HG03342 (cell line): ENCODE measurements around the gene RBMS1.

Source experiments
- ATAC-seq: cut with Tn5 transposase; IDR thresholded peaks from one replicate; pipeline ENCODE4 v1.9.1; 2021; ENCODE audit warnings: mild to moderate bottlenecking, moderate library complexity; ENCODE audit not compliant: unreplicated experiment

Gene RBMS1

GRCh38 chr2:160232905-160233475 is 260.6 kb downstream of the RBMS1 start:
- ATAC-seq: no peak

- ATAC-seq: no peak
Observed at GRCh38 chr2:160229591-160229990, 264.0 kb downstream of the RBMS1 start.

GRCh38 chr2:160228141-160228917 is 265.3 kb downstream of the RBMS1 start:
- ATAC-seq: no peak

- no peak for ATAC-seq
Observed at GRCh38 chr2:160227293-160227915, 266.2 kb downstream of the RBMS1 start.

- ATAC-seq: no peak
Observed at GRCh38 chr2:160226367-160226766, 267.2 kb downstream of the RBMS1 start.

- no peak for ATAC-seq
Observed at GRCh38 chr2:160225722-160226121, 267.9 kb downstream of the RBMS1 start.

- peak; percentile 10 for ATAC-seq
Observed at GRCh38 chr2:160224507-160224906, 269.1 kb downstream of the RBMS1 start.

GRCh38 chr2:160224060-160224459 is 269.5 kb downstream of the RBMS1 start:
- peak; percentile 95 for ATAC-seq

- ATAC-seq: no peak
Observed at GRCh38 chr2:160223560-160223959, 270.0 kb downstream of the RBMS1 start.

- ATAC-seq: no peak
Observed at GRCh38 chr2:160222546-160223283, 270.9 kb downstream of the RBMS1 start.
